ENCODE measurements around the gene RTF1.

Gene RTF1

GRCh38 chr15:41507820-41508290 lies 91.0 kb downstream of the RTF1 start:
- no peak for DNase-seq

GRCh38 chr15:41510728-41511127 lies 93.8 kb downstream of the RTF1 start:
- no peak for DNase-seq

GRCh38 chr15:41511331-41511898 lies 94.5 kb downstream of the RTF1 start:
- no peak for DNase-seq

- DNase-seq, result peak in 1 of 2 experiments; percentile 20
Measured at GRCh38 chr15:41511899-41512369, 95.0 kb downstream of the RTF1 start.

GRCh38 chr15:41512512-41512939 lies 95.6 kb downstream of the RTF1 start:
- no peak for DNase-seq

GRCh38 chr15:41512940-41513505 lies 96.1 kb downstream of the RTF1 start:
- peak in 1 of 2 experiments; percentile 62 for DNase-seq

- DNase-seq, result peak; percentile 45 to 53
Measured at GRCh38 chr15:41513506-41514227, 96.8 kb downstream of the RTF1 start, which contains the start of gene LTK. LTK (minus strand) TSS chr15:41513827; CDS start chr15:41513709, 118 bp downstream.

- no peak for DNase-seq
Measured at GRCh38 chr15:41517895-41518449, 101.1 kb downstream of the RTF1 start.

GRCh38 chr15:41520636-41521035 lies 103.7 kb downstream of the RTF1 start:
- no peak for DNase-seq

GRCh38 chr15:41521614-41522013 lies 104.7 kb downstream of the RTF1 start:
- DNase-seq, result no peak

- DNase-seq, result no peak
Measured at GRCh38 chr15:41523097-41523496, 106.2 kb downstream of the RTF1 start.

GRCh38 chr15:41530363-41530956 lies 113.6 kb downstream of the RTF1 start:
- no peak for DNase-seq

Measured in NCI-H526 (cell line).